GM23338 (cell line): ENCODE measurements around the gene ZSCAN32. TPM values are rescaled to one million over a fixed set of nuclear protein-coding genes. Genes with fewer than 3 reads are reported as not detected.

Experiments used
- ATAC-seq: fragments of 200-7000 bp; cut with Tn5 transposase; 3 replicates; pipeline ENCODE4 v1.9.1; 2020
- DNase-seq: peaks from one replicate; pipeline ENCODE4 v3.0.0-alpha.2; 2015; ENCODE audit warnings: low spot score
- H2AFZ ChIP-seq: fragments of 200-600 bp; sonication (generic); 2 replicates; pipeline ENCODE4 v1.8.0; 2016; ENCODE audit warnings: antibody characterized with exemption, mild to moderate bottlenecking, moderate library complexity
- H3F3A ChIP-seq: fragments of 200-600 bp; sonication (generic); replicated peaks from 2 replicates; pipeline ENCODE4 v1.8.0; 2017; ENCODE audit warnings: antibody characterized with exemption, mixed run types, low read depth
- H3K27ac ChIP-seq: fragments of 200-600 bp; sonication (generic); 2 replicates; pipeline ENCODE4 v1.6.1; 2016; ENCODE audit warnings: low read depth
- H3K27me3 ChIP-seq: fragments of 200-600 bp; sonication (generic); 2 replicates; pipeline ENCODE4 v1.8.0; 2016; ENCODE audit warnings: mild to moderate bottlenecking, mixed run types, moderate library complexity; ENCODE audit not compliant: insufficient read depth
- H3K36me3 ChIP-seq: fragments of 200-600 bp; sonication (generic); 2 replicates; pipeline ENCODE4 v1.8.0; 2016; ENCODE audit warnings: mild to moderate bottlenecking; ENCODE audit not compliant: insufficient read depth
- H3K4me1 ChIP-seq: fragments of 200-600 bp; sonication (generic); 2 replicates; pipeline ENCODE4 v1.8.0; 2016; ENCODE audit warnings: mild to moderate bottlenecking, moderate library complexity; ENCODE audit not compliant: insufficient read depth
- H3K4me2 ChIP-seq: fragments of 200-600 bp; sonication (generic); 2 replicates; pipeline ENCODE4 v1.7.1; 2017; ENCODE audit warnings: mixed run types
- H3K4me3 ChIP-seq: fragments of 200-600 bp; sonication (generic); 2 replicates; pipeline ENCODE4 v1.6.1; 2016; ENCODE audit warnings: mixed run types
- H3K79me2 ChIP-seq: fragments of 200-600 bp; sonication (generic); replicated peaks from 2 replicates; pipeline ENCODE4 v1.8.0; 2017; ENCODE audit warnings: mild to moderate bottlenecking; ENCODE audit not compliant: insufficient read depth
- H3K9me2 ChIP-seq: fragments of 200-600 bp; sonication (generic); 2 replicates; pipeline ENCODE4 v1.8.0; 2017; ENCODE audit not compliant: insufficient read depth
- H4K20me1 ChIP-seq: fragments of 200-600 bp; sonication (generic); replicated peaks from 2 replicates; pipeline ENCODE4 v1.8.0; 2017; ENCODE audit warnings: mild to moderate bottlenecking; ENCODE audit not compliant: insufficient read depth
- H3K27ac Mint-ChIP-seq: 2 replicates; pipeline ENCODE4 v1.8.0; 2020; ENCODE audit warnings: inconsistent platforms, mild to moderate bottlenecking, moderate library complexity, mixed read lengths
- H3K27me3 Mint-ChIP-seq: 3 replicates; pipeline ENCODE4 v1.8.0; 2022; ENCODE audit warnings: low read depth, mild to moderate bottlenecking, moderate library complexity, mixed read lengths, inconsistent platforms; ENCODE audit not compliant: insufficient read depth, poor library complexity
- H3K36me3 Mint-ChIP-seq: 3 replicates; pipeline ENCODE4 v1.8.0; 2021; ENCODE audit warnings: low read depth, mild to moderate bottlenecking, inconsistent platforms, moderate library complexity, mixed read lengths
- H3K4me1 Mint-ChIP-seq: 3 replicates; pipeline ENCODE4 v1.8.0; 2020; ENCODE audit warnings: mild to moderate bottlenecking, inconsistent platforms, mixed read lengths
- H3K4me3 Mint-ChIP-seq: 3 replicates; pipeline ENCODE4 v1.8.0; 2021; ENCODE audit warnings: moderate library complexity, mild to moderate bottlenecking, inconsistent platforms, mixed read lengths
- H3K9me3 Mint-ChIP-seq: 3 replicates; pipeline ENCODE4 v1.8.0; 2020; ENCODE audit warnings: moderate library complexity, mild to moderate bottlenecking, inconsistent platforms, mixed read lengths
- CREB1 ChIP-seq: fragments of 250-450 bp; sonication (Bioruptor Pico); IDR thresholded peaks from 2 replicates; pipeline ENCODE4 v1.5.0; 2020; ENCODE audit warnings: low read depth, mild to moderate bottlenecking, moderate library complexity
- CTCF ChIP-seq, 2 experiments: fragments of 200-600 bp in 1 of 2; sonication (generic) in 1 of 2; conservative IDR thresholded peaks; 2 replicates each; pipeline versions ENCODE4 v1.5.1 to v1.6.1; 2016 to 2017; ENCODE audit warnings: antibody characterized with exemption in 2 of 2, low read depth in 2 of 2, mild to moderate bottlenecking in 2 of 2, moderate library complexity in 1 of 2
- ETS1 ChIP-seq: IDR thresholded peaks from 2 replicates; pipeline ENCODE4 v1.6.1; 2016; ENCODE audit warnings: antibody characterized with exemption
- EZH2 ChIP-seq: fragments of 200-600 bp; sonication (generic); IDR thresholded peaks from one replicate; pipeline ENCODE4 v1.8.0; 2017; ENCODE audit warnings: antibody characterized with exemption, mild to moderate bottlenecking, low read depth; ENCODE audit not compliant: unreplicated experiment
- EZH2phosphoT487 ChIP-seq: fragments of 200-600 bp; sonication (generic); IDR thresholded peaks from one replicate; pipeline ENCODE4 v1.8.1; 2018; ENCODE audit warnings: antibody characterized with exemption; ENCODE audit not compliant: unreplicated experiment
- JUNB ChIP-seq: IDR thresholded peaks from one replicate; pipeline ENCODE4 v1.6.1; 2016; ENCODE audit warnings: antibody characterized with exemption; ENCODE audit not compliant: unreplicated experiment
- NANOG ChIP-seq: IDR thresholded peaks from 2 replicates; pipeline ENCODE4 v1.6.1; 2016; ENCODE audit warnings: antibody characterized with exemption, borderline replicate concordance
- POLR2AphosphoS5 ChIP-seq: IDR thresholded peaks from 2 replicates; pipeline ENCODE4 v1.6.1; 2016; ENCODE audit warnings: antibody characterized with exemption, low read depth
- REST ChIP-seq: IDR thresholded peaks from one replicate; pipeline ENCODE4 v1.6.1; 2018; ENCODE audit warnings: antibody characterized with exemption; ENCODE audit not compliant: unreplicated experiment
- STAT1 ChIP-seq: IDR thresholded peaks from one replicate; pipeline ENCODE4 v1.6.1; 2016; ENCODE audit warnings: antibody characterized with exemption; ENCODE audit not compliant: unreplicated experiment
- ZNF114 ChIP-seq: fragments of 250-450 bp; sonication (Bioruptor Pico); IDR thresholded peaks from 2 replicates; pipeline ENCODE4 v1.5.0; 2020; ENCODE audit warnings: mild to moderate bottlenecking, moderate library complexity
- ZNF331 ChIP-seq: fragments of 250-450 bp; sonication (Bioruptor Pico); IDR thresholded peaks from 2 replicates; pipeline ENCODE4 v1.5.0; 2020; ENCODE audit warnings: low read depth, mild to moderate bottlenecking, moderate library complexity
- ZNF462 ChIP-seq: fragments of 250-450 bp; sonication (Bioruptor Pico); IDR thresholded peaks from 2 replicates; pipeline ENCODE4 v1.5.0; 2020; ENCODE audit warnings: mild to moderate bottlenecking, moderate library complexity
- polyA plus RNA-seq: library from polyadenylated mRNA; unstranded; fragments of >200 nt; fragmentation: Nextera tagmentation; extraction: Ambion mirVana; gene quantifications from 2 replicates; pipeline ENCODE4 v1.2.1, GENCODE V29; 2016
- total RNA-seq: library from RNA; depleted of rRNA; stranded (reverse); fragments of >200 nt; shearing (Covaris generic); gene quantifications from 2 replicates; pipeline ENCODE4 v1.2.3, GENCODE V29; 2014

The ZSCAN32 gene
- total and polyA plus RNA-seq, 2 experiments from 2014 or later, result 11.7 to 19.2 TPM

DNA sequence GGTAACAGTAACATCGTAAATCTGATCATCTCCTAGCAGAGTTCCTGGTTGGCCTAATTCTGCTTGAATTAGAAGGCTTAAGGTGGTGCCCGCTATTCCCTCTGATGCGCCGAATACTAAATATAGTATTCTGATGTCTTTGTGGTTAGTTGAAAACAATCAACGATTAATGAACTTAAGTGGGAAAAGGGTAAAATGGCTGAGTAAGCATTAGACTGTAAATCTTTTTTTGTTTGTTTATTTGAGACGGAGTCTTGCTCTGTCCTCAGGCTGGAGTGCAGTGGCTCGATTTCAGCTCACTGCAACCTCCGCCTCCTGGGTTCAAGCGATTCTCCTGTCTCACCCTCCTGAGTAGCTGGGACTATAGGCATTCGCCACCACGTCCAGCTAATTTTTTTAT lies 31.7 kb downstream of the ZSCAN32 start:
- no peak for DNase-seq
- H3K4me1 Mint-ChIP-seq, result no peaks in the 10 kb centered on the region
- no peaks in the 10 kb centered on the region for H3K4me1 ChIP-seq

More for the DNA sequence above, 31.7 kb downstream of the ZSCAN32 start:
- Mint-ChIP-seq H3K27me3 (peaks cover 3% of the 10 kb centered on the region), H3K27ac (no peak overlapping the region), H3K9me3 (peaks cover 11% of the 10 kb centered on the region), H3K36me3 (peaks cover 2% of the 10 kb centered on the region; the same call in 1 of the 3 replicates), H3K4me3 (no peak overlapping the region)
- Histone ChIP-seq H4K20me1 (no peaks in the 10 kb centered on the region), H3F3A (no peaks in the 10 kb centered on the region), H2AFZ (no peak overlapping the region), H3K4me3 (no peak overlapping the region), H3K9me2 (no peaks in the 10 kb centered on the region), H3K27ac (no peak overlapping the region), H3K27me3 (no peaks in the 10 kb centered on the region), H3K4me2 (no peak overlapping the region), H3K79me2 (no peaks in the 10 kb centered on the region), H3K36me3 (no peaks in the 10 kb centered on the region)
- ATAC-seq, result no peak
- no peak for TF ChIP-seq ETS1
- TF ChIP-seq ZNF462 (CRISPR knock-in tag), result no peak
- no peak for TF ChIP-seq ZNF331 (CRISPR knock-in tag)
- no peak for TF ChIP-seq JUNB
- no peak for TF ChIP-seq ZNF114 (CRISPR knock-in tag)
- TF ChIP-seq NANOG, result no peak
- no peak for TF ChIP-seq EZH2
- no peak for TF ChIP-seq CTCF (conservative IDR thresholded peaks at IDR 0.05; ENCODE audit: low read depth in 2 of 2)
- TF ChIP-seq STAT1, result no peak
- no peak for TF ChIP-seq POLR2AphosphoS5
- no peak for TF ChIP-seq EZH2phosphoT487
- no peak for TF ChIP-seq REST
- TF ChIP-seq CREB1 (CRISPR knock-in tag), result no peak
